Chondrocyte (in vitro differentiated cells): ENCODE measurements around the gene ENTPD8. TPM values are rescaled to one million over a fixed set of nuclear protein-coding genes. Genes with fewer than 3 reads are reported as not detected.

Source experiments
- DNase-seq: peaks from one replicate; pipeline ENCODE4 v3.0.0; 2021; ENCODE audit warnings: mixed read lengths, low spot score
- H3K27ac Mint-ChIP-seq: one replicate; pipeline ENCODE4 v1.8.0; 2021; ENCODE audit warnings: mild to moderate bottlenecking, moderate library complexity, mixed read lengths; ENCODE audit not compliant: unreplicated experiment
- H3K27me3 Mint-ChIP-seq: 2 replicates; pipeline ENCODE4 v1.8.0; 2021; ENCODE audit warnings: low read depth, mixed read lengths
- H3K36me3 Mint-ChIP-seq: 2 replicates; pipeline ENCODE4 v1.8.0; 2021; ENCODE audit warnings: low read depth, mixed read lengths
- H3K4me1 Mint-ChIP-seq: 2 replicates; pipeline ENCODE4 v1.8.0; 2021; ENCODE audit warnings: low read depth, mild to moderate bottlenecking, mixed read lengths
- H3K4me3 Mint-ChIP-seq: one replicate; pipeline ENCODE4 v1.8.0; 2021; ENCODE audit warnings: mild to moderate bottlenecking, moderate library complexity, mixed read lengths; ENCODE audit not compliant: unreplicated experiment
- H3K9me3 Mint-ChIP-seq: 2 replicates; pipeline ENCODE4 v1.8.0; 2021; ENCODE audit warnings: low read depth, mixed read lengths
- CTCF ChIP-seq: fragments of 200-600 bp; sonication (generic); IDR thresholded peaks from 2 replicates; pipeline ENCODE4 v1.5.0; 2021; ENCODE audit warnings: antibody characterized with exemption, mild to moderate bottlenecking, moderate library complexity
- total RNA-seq: library from RNA; stranded (reverse); gene quantifications from 3 replicates; pipeline ENCODE4 v1.2.1, GENCODE V29; 2021

The ENTPD8 gene
- total RNA-seq, 1 donor from 2014 or later = 0.10 TPM

- Mint-ChIP-seq H3K4me1 (peaks cover 22% of the 10 kb centered on the region), H3K27me3 (no peaks in the 10 kb centered on the region), H3K27ac (no peak overlapping the region), H3K4me3 (no peak overlapping the region), H3K36me3 (no peaks in the 10 kb centered on the region), H3K9me3 (no peaks in the 10 kb centered on the region)
- DNase-seq = no peak
- no peak for TF ChIP-seq CTCF
These were observed 4.8 kb upstream of the ENTPD8 start for GRCh38 chr9:137445930-137446431.

- no peaks in the 10 kb centered on the region for H3K27me3 Mint-ChIP-seq
- DNase-seq = peak; percentile 55
- no peak overlapping the region for H3K4me3 Mint-ChIP-seq
These were observed 4.2 kb upstream of the ENTPD8 start for GRCh38 chr9:137445275-137445807.

GRCh38 chr9:137444106-137444790, 3.1 kb upstream of the ENTPD8 start:
- H3K4me3 Mint-ChIP-seq = no peak overlapping the region
- no peaks in the 10 kb centered on the region for H3K36me3 Mint-ChIP-seq
- DNase-seq = peak; percentile 14
- H3K27ac Mint-ChIP-seq = no peak overlapping the region
- H3K4me1 Mint-ChIP-seq = peaks cover 22% of the 10 kb centered on the region
- no peak for TF ChIP-seq CTCF
- H3K27me3 Mint-ChIP-seq = no peaks in the 10 kb centered on the region
- H3K9me3 Mint-ChIP-seq = no peaks in the 10 kb centered on the region

More at GRCh38 chr9:137445275-137445807, 4.2 kb upstream of the ENTPD8 start:
- Mint-ChIP-seq H3K27ac (peak overlapping the region; percentile 19), H3K9me3 (no peaks in the 10 kb centered on the region), H3K36me3 (no peaks in the 10 kb centered on the region), H3K4me1 (peaks cover 22% of the 10 kb centered on the region)
- TF ChIP-seq CTCF = peak; percentile 92

- H3K27ac Mint-ChIP-seq = no peak overlapping the region
- H3K4me3 Mint-ChIP-seq = peak overlapping the region; percentile 58
- no peaks in the 10 kb centered on the region for H3K9me3 Mint-ChIP-seq
- DNase-seq = no peak
- H3K4me1 Mint-ChIP-seq = peaks cover 11% of the 10 kb centered on the region
- H3K27me3 Mint-ChIP-seq = no peaks in the 10 kb centered on the region
- no peaks in the 10 kb centered on the region for H3K36me3 Mint-ChIP-seq
- TF ChIP-seq CTCF = no peak
These were observed 771 bp upstream of the ENTPD8 start for GRCh38 chr9:137441935-137442321.

- peaks cover 3% of the 10 kb centered on the region for H3K4me1 Mint-ChIP-seq
- H3K27ac Mint-ChIP-seq = no peak overlapping the region
- DNase-seq = peak; percentile 81
- TF ChIP-seq CTCF = no peak
- H3K36me3 Mint-ChIP-seq = no peaks in the 10 kb centered on the region
- H3K27me3 Mint-ChIP-seq = no peaks in the 10 kb centered on the region
- H3K4me3 Mint-ChIP-seq = peak overlapping the region; percentile 38
- H3K9me3 Mint-ChIP-seq = no peaks in the 10 kb centered on the region
These were observed 1.9 kb downstream of the ENTPD8 start for GRCh38 chr9:137439158-137439714.
